MCF 10A (cell line): ENCODE results near the gene GTF3C4. TPM values are rescaled to one million over a fixed set of nuclear protein-coding genes. Genes with fewer than 3 reads are reported as not detected.

Experiments
- BruUV-seq: library from RNA; stranded (reverse); fragments of 400-500 nt; replicated peaks from 2 replicates; lab custom pipeline; 2021; lab: Mats Ljungman, UMichigan
- CTCF ChIA-PET: fragments of 300-600 bp; sonication (Branson Sonifier 250); formaldehyde crosslinking; extraction: SDS; loops from one replicate; lab custom pipeline; 2021; ENCODE audit warnings: antibody characterized with exemption, inconsistent platforms; lab: Yijun Ruan, JAX
- POLR2A ChIA-PET: fragments of 300-600, 350-650 bp; sonication (Branson Sonifier 250); formaldehyde crosslinking; extraction: SDS; loops from one replicate; lab custom pipeline; 2020; ENCODE audit warnings: antibody characterized with exemption, inconsistent platforms; lab: Yijun Ruan, JAX
- DNase-seq: peaks from one replicate; pipeline ENCODE4 v3.0.0-alpha.2; 2018; ENCODE audit not compliant: unreplicated experiment
- H3K27ac Mint-ChIP-seq: one replicate; pipeline ENCODE4 v1.8.0; 2022; ENCODE audit warnings: mild to moderate bottlenecking, low read depth, mixed read lengths; ENCODE audit not compliant: unreplicated experiment
- H3K27me3 Mint-ChIP-seq: one replicate; pipeline ENCODE4 v1.8.0; 2022; ENCODE audit warnings: mixed read lengths; ENCODE audit not compliant: insufficient read depth, unreplicated experiment
- H3K36me3 Mint-ChIP-seq: one replicate; pipeline ENCODE4 v1.8.0; 2022; ENCODE audit warnings: mild to moderate bottlenecking, moderate library complexity, mixed read lengths; ENCODE audit not compliant: insufficient read depth, unreplicated experiment
- H3K4me1 Mint-ChIP-seq: one replicate; pipeline ENCODE4 v1.8.0; 2022; ENCODE audit warnings: mixed read lengths; ENCODE audit not compliant: insufficient read depth, unreplicated experiment
- H3K4me3 Mint-ChIP-seq: one replicate; pipeline ENCODE4 v1.8.0; 2022; ENCODE audit warnings: mild to moderate bottlenecking, moderate library complexity, mixed read lengths; ENCODE audit not compliant: unreplicated experiment
- H3K9me3 Mint-ChIP-seq: one replicate; pipeline ENCODE4 v1.8.0; 2022; ENCODE audit warnings: mixed read lengths; ENCODE audit not compliant: unreplicated experiment
- CTCF ChIP-seq: fragments of 200-600 bp; IDR thresholded peaks from one replicate; pipeline ENCODE4 v1.8.0; 2022; ENCODE audit warnings: antibody characterized with exemption, mild to moderate bottlenecking; ENCODE audit not compliant: unreplicated experiment
- intact Hi-C: fragments of 100-400 bp; cut with micrococcal nuclease; formaldehyde crosslinking; loops from 2 replicates; pipeline ENCODE4 v1.14.1; 2022
- total RNA-seq: library from RNA; stranded (reverse); gene quantifications from 2 replicates; pipeline ENCODE4 v1.2.3, GENCODE V29; 2022

The GTF3C4 gene
- total RNA-seq, 1 experiment from 2014 or later, result 18.3 TPM

DNA sequence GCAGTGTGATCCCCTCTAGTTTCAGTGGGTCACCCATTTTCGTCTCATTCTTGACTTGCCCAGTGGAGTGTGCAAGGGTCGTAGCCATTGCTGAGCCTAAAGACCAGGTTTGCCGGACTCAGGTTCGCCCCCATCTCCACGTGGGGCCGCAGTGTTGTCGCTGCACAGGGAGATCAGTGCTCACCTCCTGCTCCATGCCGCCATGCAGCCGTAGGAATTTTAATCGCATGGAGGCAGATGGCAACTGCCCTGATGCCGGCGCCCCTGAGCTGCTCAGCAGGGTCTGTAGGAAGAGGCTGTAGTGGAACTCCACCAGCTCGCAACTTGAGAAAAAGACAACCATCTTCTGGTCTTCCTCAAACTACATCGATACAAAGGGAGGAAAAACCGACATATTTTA is 24.6 kb upstream of the GTF3C4 start:
- ChIA-PET CTCF (interaction anchor here (1.2 to 1.3 kb wide), 2 partner anchors 8 to 138 kb away, joined by 3 read pairs; no protein-coding TSS in a partner anchor), POLR2A (no interaction called here)

GRCh38 chr9:132646726-132647125 is 23.5 kb upstream of the GTF3C4 start:
- no TSS peak for BruUV-seq
- peaks cover 75% of the 10 kb centered on the region for H3K36me3 Mint-ChIP-seq
- no peak overlapping the region for H3K27ac Mint-ChIP-seq
- intact Hi-C loops, result no loop called here
- no peak for DNase-seq
- H3K9me3 Mint-ChIP-seq, result no peaks in the 10 kb centered on the region
- no peak for TF ChIP-seq CTCF
- H3K4me3 Mint-ChIP-seq, result no peak overlapping the region
- POLR2A ChIA-PET, result interaction anchor here (0.6 kb wide), 1 partner anchor 11 kb away, joined by 3 read pairs; no protein-coding TSS in a partner anchor
- H3K27me3 Mint-ChIP-seq, result no peaks in the 10 kb centered on the region
- peaks cover 7% of the 10 kb centered on the region for H3K4me1 Mint-ChIP-seq
- CTCF ChIA-PET, result no interaction called here

More for the DNA sequence above, 24.6 kb upstream of the GTF3C4 start:
- no TSS peak for BruUV-seq
- no peak for TF ChIP-seq CTCF
- peaks cover 75% of the 10 kb centered on the region for H3K36me3 Mint-ChIP-seq
- no peak overlapping the region for H3K4me3 Mint-ChIP-seq
- no peak overlapping the region for H3K27ac Mint-ChIP-seq
- no peaks in the 10 kb centered on the region for H3K27me3 Mint-ChIP-seq
- H3K9me3 Mint-ChIP-seq, result no peaks in the 10 kb centered on the region
- no peaks in the 10 kb centered on the region for H3K4me1 Mint-ChIP-seq
- intact Hi-C loops, result no loop called here
- DNase-seq, result no peak

GRCh38 chr9:132647355-132647754 is 22.9 kb upstream of the GTF3C4 start:
- Mint-ChIP-seq H3K4me3 (no peak overlapping the region), H3K36me3 (peaks cover 75% of the 10 kb centered on the region), H3K27me3 (no peaks in the 10 kb centered on the region), H3K9me3 (no peaks in the 10 kb centered on the region), H3K4me1 (peaks cover 7% of the 10 kb centered on the region), H3K27ac (no peak overlapping the region)
- TF ChIP-seq CTCF, result no peak
- ChIA-PET CTCF (no interaction called here), POLR2A (interaction anchor here (0.6 kb wide), 1 partner anchor 11 kb away, joined by 3 read pairs; no protein-coding TSS in a partner anchor)
- intact Hi-C loops, result no loop called here
- no TSS peak for BruUV-seq
- peak; percentile 73 for DNase-seq

DNA sequence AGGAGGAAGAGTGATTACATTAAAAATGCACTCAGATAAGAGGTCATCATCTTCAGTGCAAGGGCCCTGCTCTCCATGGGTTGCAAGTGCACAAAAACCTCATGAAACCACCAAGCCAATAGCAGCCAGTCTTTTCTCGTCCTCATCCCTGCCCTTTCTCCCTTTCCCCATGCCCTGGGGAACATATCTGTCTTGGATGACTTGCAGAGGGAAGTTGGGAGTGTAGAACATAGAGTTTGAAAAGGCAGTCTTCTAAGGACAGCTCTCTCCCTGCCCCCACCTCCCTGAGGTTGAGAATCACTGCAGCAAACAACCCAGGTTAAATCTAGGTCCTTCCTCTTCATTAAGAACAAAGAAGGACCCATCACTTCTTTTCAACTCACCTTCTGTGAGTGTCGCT is 22.5 kb upstream of the GTF3C4 start:
- H3K4me1 Mint-ChIP-seq, result peaks cover 7% of the 10 kb centered on the region
- no peak for TF ChIP-seq CTCF
- intact Hi-C loops, result no loop called here
- H3K4me3 Mint-ChIP-seq, result no peak overlapping the region
- no peak overlapping the region for H3K27ac Mint-ChIP-seq
- ChIA-PET POLR2A (no interaction called here), CTCF (no interaction called here)
- H3K9me3 Mint-ChIP-seq, result no peaks in the 10 kb centered on the region
- no peak for DNase-seq
- BruUV-seq, result no TSS peak
- peaks cover 71% of the 10 kb centered on the region for H3K36me3 Mint-ChIP-seq
- H3K27me3 Mint-ChIP-seq, result no peaks in the 10 kb centered on the region
